Jurkat, Clone E6-1 (cell line): ENCODE measurements around the gene TFPT.

ENCODE experiments used
- DNase-seq: peaks from one replicate; pipeline ENCODE4 v3.0.0-alpha.2; 2011; ENCODE audit warnings: low read depth, low spot score
- H3K4me3 ChIP-seq: 2 replicates; pipeline ENCODE4 v1.5.1; 2011; ENCODE audit warnings: mild to moderate bottlenecking, low read length, control low read depth, moderate library complexity

TFPT gene

DNA sequence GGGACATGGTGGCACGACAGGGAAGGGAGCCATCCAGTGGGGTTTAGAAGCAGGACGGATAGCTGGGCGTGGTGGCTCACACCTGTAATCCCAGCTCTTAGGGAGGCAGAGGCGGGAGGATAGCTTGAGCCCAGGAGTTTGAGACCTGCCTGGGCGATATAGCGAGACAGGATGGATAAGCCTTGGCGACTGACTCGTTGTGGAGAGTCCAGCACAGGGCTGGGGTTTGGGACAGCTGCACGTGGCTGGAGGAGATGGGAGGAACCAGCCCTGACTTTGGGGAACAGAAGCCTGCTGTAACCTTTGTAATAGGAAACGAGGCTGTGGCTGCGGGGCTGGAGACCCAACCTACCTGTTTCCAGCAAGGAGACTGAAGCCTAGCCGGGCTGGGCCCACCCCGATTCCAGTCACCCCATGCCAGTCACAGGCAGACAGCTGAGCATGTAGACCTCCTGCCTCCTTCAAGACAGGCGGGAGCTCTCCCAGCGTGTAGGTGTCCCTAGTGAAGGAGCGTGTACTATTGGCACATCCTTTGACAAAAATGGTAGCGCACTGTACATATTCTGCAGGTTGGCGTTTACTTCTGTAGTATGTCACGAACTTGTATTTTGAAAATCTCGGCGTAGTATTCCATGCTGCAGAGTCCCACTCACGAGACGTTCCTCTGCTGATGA is 36.0 kb upstream of the TFPT start:
- H3K4me3 ChIP-seq: no peak overlapping the region
- no peak for DNase-seq

DNA sequence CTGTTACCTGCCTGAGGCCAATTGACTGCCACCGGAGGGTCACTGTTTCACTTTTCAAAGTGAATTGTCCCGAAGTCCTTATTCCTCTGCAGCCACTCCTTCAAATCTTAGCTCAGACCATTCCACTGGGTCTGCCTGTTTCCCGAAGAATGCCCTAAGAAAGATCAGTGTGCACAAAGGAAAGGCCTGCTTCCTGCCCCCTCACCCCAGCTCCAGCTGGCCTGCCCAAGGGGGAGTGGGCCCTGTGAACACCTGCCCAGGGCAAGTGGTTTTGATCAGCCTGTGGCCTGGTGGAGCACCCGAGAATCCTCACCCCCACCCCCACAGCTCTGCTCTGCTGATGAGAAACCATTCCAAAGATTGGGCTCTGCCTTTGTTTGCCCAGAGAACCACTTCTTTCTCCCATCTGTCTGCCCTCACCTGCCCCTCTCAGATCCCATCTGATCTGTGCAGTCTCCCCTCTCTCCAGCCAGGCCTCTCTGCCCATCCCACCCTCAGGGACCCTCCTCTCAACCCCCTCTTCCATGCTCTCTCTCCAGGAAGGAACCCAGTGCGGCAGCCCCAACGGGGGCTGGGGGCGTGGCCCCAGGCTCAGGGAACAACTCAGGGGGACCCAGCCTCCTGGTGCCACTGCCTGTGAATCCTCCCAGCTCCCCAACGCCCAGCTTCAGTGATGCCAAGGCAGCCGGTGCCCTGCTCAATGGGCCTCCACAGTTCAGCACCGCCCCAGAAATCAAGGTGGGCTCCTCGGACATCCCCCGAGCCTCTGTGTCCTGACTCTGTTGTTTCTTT is 33.8 kb upstream of the TFPT start:
- no peak overlapping the region for H3K4me3 ChIP-seq
- DNase-seq: no peak

DNA sequence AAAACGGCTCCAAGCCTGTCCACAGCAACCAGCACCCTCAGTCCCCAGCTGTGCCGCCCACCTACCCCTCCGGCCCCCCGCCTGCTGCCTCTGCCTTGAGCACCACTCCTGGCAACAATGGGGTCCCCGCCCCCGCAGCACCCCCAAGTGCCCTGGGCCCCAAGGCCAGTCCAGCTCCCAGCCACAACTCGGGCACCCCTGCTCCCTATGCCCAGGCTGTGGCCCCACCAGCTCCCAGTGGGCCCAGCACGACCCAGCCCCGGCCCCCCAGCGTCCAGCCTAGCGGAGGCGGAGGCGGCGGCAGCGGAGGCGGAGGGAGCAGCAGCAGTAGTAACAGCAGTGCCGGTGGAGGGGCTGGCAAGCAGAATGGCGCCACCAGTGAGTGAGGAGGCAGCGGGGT is 32.7 kb upstream of the TFPT start:
- DNase-seq: no peak
- no peak overlapping the region for H3K4me3 ChIP-seq

DNA sequence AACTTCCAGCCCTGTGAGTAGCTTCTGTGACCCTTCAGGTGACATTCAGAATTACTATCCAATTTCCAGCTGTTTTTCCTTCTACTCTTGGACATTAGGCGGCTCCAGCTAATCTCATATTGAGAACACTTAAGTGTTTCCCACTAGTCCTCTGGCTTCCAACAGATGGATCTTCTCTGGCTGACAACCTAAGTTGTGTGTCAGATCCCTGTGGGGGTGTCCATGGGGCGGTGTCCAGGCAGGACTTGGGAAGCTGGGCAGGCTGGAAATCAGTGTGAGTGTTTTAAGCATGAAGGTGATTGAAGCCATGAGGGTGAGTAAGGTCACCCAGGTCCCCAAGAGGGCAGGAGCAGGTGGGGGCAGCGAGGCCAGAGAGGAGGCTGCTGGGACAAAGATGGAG is 32.2 kb upstream of the TFPT start:
- no peak for DNase-seq
- no peak overlapping the region for H3K4me3 ChIP-seq

DNA sequence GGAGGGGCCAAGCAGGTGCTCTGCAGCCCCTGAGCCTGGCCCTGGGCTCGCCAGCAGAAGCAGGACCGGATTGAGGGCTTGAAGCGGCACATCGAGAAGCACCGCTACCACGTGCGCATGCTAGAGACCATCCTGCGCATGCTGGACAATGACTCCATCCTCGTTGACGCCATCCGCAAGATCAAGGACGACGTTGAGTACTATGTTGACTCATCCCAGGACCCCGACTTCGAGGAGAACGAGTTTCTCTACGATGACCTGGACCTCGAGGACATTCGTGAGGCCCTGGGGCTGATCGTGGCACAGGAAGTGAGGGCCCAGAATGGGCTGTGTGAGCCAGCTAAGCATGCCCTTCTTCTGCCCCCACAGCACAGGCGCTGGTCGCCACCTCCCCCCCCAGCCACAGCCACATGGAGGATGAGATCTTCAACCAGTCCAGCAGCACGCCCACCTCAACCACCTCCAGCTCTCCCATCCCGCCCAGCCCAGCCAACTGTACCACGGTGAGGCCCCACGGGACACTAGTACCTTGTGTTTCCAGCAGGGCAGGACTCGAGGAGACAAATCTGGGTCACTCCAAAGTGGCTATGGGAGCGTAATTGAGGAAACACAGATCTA is 30.2 kb upstream of the TFPT start:
- no peak overlapping the region for H3K4me3 ChIP-seq
- DNase-seq: no peak

DNA sequence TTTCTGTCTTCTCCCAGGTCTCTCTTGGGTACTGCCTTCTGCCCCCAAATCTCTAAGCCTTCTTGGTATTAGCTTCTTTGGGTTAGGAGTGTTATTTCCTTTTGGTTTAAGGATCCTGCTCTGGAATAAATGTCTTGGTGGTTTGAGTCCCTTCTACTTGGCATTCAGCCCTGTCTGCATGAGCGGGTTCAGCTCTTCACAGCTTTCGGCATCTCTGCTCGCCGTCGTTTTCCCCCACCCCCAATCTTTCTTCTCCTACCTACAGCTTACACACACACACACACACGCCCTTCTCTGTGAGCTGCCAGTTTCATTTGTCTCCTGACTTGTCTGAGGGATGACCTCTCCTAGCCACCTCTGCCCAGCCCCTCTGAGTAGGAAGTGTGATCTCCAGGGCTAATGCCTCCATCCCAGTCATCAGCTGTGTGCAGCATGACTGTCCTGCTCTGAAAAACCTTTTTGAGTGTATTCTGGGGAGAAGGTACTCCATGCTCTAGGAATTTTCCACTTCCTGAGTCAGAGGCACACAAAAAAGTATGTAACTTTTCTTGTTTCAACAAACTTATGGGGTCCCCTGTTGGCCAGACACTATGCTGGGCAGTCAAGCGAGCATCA is 26.8 kb upstream of the TFPT start:
- H3K4me3 ChIP-seq: no peak overlapping the region
- no peak for DNase-seq

DNA sequence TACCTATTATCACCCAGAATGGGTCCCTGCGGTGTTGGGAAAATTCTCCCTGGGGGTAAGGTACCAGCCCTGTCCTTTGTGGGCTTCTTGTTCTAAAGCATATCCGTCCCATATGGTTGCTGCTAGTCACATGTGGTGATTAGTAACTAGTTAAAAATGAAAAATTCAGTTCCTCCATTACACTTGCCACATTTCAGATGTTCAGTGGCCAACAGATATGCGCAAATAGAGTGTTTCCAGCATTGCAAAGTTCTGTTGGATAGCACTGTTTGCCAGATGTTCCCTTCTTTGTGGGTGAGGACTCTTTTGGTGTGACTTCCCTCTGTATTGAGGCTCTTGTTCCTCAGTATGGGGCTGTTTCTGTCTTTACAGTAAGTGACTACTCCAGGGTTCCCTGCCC is 25.9 kb upstream of the TFPT start:
- DNase-seq: no peak
- H3K4me3 ChIP-seq: no peak overlapping the region

DNA sequence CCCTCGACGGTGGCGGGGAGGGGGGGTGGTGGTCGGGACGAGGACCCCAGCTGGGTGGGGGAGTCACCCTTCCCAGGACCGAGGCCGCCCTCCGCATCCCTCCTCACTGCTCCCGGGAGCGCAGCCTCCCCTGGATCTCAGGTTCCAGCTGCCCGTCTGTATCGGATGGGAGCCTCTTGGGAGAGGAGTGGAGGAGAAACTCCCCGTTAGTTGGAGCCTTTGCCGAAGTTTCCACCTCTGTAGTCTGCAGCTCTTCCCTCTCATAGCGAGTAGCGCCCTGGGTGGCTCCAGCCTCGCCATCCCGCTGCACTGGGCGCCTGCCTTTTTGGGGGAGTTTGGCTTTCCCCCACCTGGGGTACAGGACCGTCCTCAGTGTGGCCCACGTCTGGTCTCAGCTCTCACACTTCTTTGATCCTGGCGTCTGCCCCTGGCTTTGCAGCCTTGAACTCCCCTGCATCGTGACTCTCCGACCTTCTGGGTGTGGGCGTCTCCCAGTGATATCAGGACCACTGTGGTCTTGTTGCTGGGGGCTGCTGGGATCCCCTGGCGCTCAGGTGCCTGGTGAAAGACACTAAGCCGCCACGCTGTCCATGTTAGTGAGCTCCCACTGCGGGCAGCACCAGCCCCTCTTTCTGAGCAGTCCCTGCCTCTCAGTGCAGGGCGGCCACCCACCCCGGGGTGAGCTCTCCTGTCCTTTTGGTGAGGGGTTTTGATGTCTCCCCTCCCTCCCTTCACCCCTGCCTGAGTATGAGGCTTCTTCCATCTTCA is 23.2 kb upstream of the TFPT start:
- DNase-seq: no peak
- H3K4me3 ChIP-seq: peak overlapping the region; percentile 66

DNA sequence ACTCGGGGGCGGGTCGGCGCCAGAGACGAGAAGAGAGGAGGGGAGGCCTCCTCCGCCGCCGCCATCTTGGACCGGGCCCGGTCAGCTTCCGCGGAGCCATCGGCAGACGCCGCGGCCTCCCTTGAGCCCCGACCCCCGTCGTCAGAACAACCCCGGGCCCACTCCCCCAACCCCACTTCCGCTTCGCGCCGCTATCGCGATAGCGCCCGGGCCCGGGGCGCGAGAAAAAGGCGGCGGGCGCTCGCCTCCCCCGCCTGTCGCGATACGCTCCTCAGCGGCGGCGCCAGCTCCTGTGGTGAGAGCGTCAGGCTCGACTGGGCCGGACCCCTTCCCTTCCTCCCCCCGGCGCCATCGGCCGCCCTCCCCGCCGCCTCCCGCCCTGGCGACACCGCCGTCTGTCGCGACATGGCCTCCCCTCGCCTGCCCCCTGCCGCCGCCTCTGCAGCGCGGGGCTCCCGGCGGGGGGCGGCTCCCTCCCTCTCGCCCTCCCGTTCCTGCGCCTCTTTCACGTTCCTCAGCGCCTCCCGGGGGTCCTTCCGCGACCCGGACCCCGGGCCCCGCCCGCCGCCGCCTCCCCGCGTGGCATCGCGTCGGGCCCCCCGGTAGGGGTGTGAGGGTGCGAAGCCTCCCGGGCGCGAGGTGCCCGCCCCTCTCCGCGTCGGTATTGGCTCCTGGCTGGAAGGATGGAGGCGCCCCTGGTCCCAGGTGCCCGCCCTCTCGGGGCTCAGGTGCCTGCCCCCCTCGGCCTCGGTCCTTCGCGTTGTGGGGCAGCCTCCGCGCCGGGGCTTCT is 22.4 kb upstream of the TFPT start, which contains the start of gene CNOT3:
CNOT3 (plus strand) TSS at position 64 of the 790 bp plus-strand sequence. CDS start 5,217 bp downstream, outside the sequence.
- DNase-seq: no peak
- peak within 1 kb of the TSS; percentile 66 for H3K4me3 ChIP-seq

DNA sequence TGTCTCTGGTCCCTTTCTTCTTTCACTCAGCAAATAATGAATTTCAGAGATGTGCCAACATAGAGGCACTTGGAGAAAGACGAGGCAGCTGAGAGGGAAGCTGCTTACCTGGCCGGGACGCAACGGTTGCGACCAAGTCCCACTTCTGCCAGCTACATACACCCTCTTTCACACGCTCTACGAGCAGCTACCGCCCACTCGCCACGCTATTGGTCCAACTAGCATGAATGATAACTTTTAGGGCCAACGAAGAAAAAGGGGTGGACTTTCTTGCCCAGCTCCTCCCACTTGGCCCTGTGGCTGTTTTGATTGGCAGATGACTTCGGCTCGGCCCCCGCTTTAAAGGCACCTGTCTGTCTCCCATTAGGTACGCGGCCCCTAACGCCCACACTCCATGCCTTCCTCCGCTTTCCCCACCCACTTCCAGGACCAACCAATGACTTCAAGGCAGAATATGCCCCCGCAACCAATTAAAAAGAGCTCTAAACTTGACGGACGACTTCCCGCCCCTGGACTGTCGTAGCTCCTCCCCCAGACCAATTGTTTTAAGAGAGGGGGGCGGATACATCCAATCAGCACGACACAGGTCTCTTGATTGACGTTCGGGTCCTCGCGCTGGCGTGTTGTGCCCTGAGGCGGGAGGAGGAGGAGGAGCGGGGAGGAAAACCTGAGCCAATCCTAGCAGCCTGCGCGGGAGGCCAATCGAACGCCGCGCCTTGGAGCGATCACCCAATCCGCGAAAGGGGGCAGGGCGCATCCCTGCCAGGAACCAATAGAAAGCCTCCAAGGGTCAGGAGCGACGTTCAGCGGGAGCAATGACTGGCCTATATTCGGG is 21.6 kb upstream of the TFPT start:
- H3K4me3 ChIP-seq: peak overlapping the region; percentile 66
- peak; percentile 100 for DNase-seq

DNA sequence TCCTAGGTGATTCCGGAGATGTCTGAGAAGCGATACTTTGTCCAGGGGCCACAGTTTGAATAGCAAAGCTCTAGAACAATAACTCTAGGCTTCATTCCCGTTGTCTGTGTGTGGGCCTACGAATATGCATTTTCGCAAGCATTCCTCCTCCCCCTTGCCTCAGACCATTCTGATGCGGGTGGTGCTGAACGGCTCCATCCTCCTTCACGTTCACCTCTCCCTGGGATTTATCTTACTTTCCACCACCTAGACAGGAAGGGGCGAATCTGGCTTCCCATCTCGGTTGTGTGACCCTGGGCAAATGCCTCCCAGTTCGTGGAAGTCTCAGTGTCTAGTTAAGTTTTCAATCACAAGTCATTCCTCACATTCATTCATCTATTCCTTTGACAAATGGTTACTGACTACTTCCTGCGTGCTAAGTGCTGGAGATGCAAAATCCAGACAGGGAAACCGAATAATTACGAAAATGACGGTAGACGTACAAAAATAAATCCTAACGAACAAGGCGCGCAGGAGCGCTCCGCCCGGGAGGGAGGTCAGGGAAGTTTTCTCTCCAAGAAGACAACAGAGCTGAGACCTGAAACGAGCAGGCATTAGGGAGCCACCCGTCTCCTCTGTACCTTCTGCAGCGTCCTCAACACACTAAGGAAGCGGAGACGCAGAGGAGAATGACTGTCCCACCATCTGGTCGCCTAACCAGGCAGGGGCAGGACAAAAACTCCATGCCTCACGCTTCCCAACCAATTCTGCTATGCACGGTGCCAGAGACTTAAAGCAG is 20.8 kb upstream of the TFPT start:
- H3K4me3 ChIP-seq: peak overlapping the region; percentile 59
- no peak for DNase-seq

DNA sequence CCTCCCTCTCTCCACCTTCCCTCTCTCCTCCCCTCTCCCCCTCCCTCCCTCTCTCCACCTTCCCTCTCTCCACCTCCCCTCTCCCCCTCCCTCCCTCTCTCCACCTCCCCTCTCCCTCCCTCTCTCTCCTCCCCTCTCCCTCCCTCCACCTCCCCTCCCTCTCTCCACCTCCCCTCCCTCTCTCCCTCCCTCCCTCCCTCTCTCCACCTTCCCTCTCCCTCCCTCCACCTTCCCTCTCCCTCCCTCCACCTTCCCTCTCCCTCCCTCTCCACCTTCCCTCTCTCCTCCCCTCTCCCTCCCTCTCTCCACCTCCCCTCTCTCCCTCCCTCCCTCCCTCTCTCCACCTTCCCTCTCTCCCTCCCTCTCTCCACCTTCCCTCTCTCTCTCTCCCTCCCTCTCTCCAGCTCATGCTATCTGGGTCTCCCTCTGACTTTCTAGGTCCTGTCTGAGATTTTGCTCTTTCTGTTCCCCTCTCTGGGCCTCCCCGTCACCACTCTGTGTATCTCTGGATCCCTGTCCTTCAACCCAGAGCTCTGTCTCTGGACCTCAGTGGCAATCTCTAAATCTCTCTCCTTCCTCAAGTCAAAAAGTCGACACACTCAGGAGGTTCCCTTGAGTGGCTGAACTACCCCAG is 18.6 kb upstream of the TFPT start:
- no peak for DNase-seq
- no peak overlapping the region for H3K4me3 ChIP-seq

DNA sequence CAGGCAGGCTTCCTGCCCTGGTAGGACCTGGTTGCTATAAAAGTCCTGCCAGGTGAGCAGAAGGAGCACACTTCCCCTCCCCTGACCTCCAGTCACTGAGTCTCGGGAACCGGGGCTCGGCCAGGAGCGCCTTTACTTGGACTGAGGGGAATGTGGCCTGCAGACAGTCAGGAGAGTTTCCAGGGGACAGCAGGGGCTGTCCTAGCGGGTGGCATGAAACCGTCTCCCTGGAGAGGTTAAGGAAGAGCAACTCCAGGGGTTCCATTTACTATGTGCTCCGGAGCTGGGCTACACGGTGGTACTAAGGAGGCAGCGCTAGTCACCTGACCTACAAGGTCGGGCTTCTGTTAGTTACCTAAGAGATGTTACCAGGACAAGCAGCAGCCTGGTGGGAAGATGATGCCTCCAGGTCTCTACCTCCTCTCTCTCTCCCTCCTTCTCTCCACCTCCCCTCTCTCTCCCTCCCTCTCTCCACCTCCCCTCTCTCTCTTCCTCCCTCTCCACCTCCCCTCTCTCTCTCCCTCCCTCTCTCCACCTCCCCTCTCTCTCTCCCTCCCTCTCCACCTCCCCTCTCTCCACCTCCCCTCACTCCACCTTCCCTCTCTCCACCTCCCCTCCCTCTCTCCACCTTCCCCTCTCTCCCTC is 18.0 kb upstream of the TFPT start:
- DNase-seq: peak; percentile 82
- no peak overlapping the region for H3K4me3 ChIP-seq

DNA sequence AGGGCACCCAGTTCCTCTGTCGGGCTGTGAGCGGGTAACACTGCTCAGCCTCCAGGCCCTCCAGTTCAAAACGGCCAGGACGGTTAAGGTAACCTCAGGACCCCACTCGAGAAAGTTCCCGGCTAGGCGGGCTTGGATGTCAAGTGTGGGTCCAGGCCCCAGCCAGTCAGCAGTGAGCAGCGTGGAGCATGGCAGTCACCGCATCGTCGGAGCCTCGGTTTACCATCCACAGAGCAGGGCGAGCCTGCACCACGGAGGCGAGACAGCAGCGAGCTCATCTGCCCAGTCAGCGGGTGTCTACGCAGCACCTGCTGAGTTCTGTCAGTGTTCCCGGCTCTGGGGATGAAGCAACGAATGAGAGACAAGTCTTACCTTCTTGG is 14.2 kb upstream of the TFPT start:
- DNase-seq: no peak

DNA sequence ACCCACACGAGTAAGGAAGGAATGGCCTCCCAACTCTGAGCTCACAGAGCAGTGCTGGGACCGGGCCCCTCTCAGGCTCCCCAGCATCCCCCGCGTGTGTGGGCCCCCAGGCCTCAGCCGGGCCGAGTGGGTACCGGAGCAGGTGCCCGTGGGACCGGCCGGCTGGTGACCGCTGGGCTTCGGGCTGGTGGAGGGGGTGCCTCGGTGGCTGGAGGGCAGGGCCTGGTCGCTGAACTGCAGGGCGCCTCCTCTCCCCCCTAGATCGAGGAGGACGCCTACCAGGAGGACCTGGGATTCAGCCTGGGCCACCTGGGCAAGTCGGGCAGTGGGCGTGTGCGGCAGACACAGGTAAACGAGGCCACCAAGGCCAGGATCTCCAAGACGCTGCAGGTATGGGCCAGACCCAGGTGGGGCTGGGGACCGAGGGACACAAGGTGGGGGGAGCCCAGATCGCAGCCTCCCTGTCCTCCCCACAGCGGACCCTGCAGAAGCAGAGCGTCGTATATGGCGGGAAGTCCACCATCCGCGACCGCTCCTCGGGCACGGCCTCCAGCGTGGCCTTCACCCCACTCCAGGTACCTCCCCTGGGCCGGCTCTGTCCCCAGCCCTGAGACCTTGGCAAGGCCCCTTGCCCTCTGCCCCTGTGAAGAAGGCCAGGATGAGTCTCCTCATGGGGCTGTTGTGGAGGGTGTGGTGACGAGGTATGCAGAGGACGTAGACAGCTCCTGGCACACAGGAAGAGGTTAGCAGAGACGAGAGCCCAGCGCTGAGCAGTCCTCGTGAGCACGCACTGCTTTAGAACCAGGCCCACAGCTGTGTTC is 13.5 kb upstream of the TFPT start:
- no peak overlapping the region for H3K4me3 ChIP-seq
- no peak for DNase-seq

More for the DNA sequence above, 14.2 kb upstream of the TFPT start:
- no peak overlapping the region for H3K4me3 ChIP-seq
